Ramos (cell line): ENCODE measurements around the gene BLOC1S1.

Experiments used
- in situ Hi-C: fragments of 300-500 bp; cut with MboI; formaldehyde crosslinking; loops from one replicate; pipeline ENCODE4 v1.14.3; 2022; ENCODE audit warnings: low sequenced_read_pairs; ENCODE audit not compliant: unreplicated experiment

BLOC1S1 gene

DNA sequence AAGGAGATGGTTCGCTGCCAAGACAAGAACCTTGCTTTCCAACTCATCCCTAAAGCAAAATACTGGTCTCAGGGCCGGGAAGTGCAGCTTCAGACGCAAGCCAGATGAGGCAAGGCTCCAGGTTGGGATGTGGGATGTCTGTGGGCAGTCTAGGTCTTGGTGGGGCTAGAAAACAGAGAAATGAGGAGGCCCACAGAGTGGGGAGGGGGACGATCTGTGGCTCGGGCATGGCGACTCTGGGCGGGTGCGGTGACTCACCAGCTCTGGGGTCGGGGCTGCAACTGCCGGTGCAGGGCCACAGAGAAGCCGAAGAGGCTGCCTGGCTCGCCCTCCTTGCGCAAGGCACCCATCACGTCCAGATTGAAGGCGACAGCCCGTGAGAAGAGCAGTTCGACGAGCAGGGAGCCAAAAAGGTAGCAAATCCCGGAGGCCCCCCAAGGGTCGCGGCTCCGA, 8.6 kb upstream of the BLOC1S1 start:
- in situ Hi-C loops, result no loop called here

- in situ Hi-C loops, result no loop called here
These were observed 7.8 kb upstream of the BLOC1S1 start, which contains the start of gene ITGA7 for GRCh38 chr12:55707841-55708694. ITGA7 (minus strand) TSS chr12:55707904; CDS start chr12:55707682, 222 bp downstream.

GRCh38 chr12:55708695-55709233, 7.1 kb upstream of the BLOC1S1 start:
- in situ Hi-C loops, result no loop called here

GRCh38 chr12:55711786-55712553, 3.9 kb upstream of the BLOC1S1 start:
- in situ Hi-C loops, result no loop called here

GRCh38 chr12:55712700-55713415, 3.0 kb upstream of the BLOC1S1 start:
- in situ Hi-C loops, result no loop called here

- in situ Hi-C loops, result no loop called here
These were observed 2.1 kb upstream of the BLOC1S1 start for GRCh38 chr12:55713721-55714120.

DNA sequence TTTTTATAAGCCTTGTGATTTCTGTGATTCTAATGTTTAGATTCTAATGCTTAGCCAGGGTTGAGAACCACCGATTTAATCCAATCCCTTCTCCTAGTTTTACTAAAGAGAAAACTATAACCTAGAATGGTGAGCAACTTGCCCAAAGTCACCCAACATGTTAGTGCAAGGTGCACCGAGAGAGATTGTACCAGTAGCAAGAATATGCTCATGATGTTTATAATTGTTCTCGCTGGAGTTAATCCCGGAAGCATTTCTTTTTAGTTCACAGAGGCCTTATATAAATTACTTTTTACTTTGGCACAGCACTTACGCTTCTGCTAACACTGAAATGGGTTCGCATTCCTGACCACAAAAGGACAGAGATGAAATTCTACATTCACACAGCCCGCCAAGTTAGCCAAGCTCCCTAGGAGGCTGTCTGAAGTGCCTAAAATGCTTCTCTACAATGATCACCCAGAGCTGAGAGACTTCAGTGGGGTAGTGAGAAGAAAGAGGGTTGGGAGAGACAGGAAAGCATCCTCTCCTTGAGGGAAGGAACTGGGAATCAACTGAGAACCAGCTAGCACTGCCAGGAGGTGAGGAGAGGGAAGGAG, 579 bp upstream of the BLOC1S1 start:
- in situ Hi-C loops, result no loop called here

GRCh38 chr12:55716582-55716957, 724 bp downstream of the BLOC1S1 start:
- in situ Hi-C loops, result no loop called here

- in situ Hi-C loops, result no loop called here
These were observed 1.5 kb downstream of the BLOC1S1 start for GRCh38 chr12:55717011-55718007.

GRCh38 chr12:55718015-55718414, 2.2 kb downstream of the BLOC1S1 start:
- in situ Hi-C loops, result no loop called here

GRCh38 chr12:55718624-55719275, 2.9 kb downstream of the BLOC1S1 start:
- in situ Hi-C loops, result no loop called here

GRCh38 chr12:55719371-55719770, 3.5 kb downstream of the BLOC1S1 start:
- in situ Hi-C loops, result no loop called here

- in situ Hi-C loops, result loop anchor here (5.0 kb wide), 1 partner anchor 63 kb away; no protein-coding TSS in a partner anchor
These were observed 4.3 kb downstream of the BLOC1S1 start, which contains the start of gene RDH5 for GRCh38 chr12:55720071-55720564. RDH5 (plus strand) TSS chr12:55720393; CDS start chr12:55721185, 792 bp downstream.

DNA sequence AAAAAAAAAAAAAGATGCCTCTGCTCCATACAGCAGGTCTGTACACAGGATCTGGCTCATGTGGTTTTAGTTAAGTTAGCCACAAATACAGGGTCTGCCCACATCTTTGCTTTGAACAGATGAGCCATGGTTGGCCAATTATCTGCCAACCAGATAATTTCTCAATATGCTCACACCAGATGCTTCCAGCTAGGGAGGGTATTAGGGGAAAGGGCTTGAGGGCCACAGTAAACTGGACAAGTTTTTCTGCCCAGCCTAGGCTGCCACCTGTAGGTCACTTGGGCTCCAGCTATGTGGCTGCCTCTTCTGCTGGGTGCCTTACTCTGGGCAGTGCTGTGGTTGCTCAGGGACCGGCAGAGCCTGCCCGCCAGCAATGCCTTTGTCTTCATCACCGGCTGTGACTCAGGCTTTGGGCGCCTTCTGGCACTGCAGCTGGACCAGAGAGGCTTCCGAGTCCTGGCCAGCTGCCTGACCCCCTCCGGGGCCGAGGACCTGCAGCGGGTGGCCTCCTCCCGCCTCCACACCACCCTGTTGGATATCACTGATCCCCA, 5.1 kb downstream of the BLOC1S1 start:
- in situ Hi-C loops, result loop anchor here (5.0 kb wide), 1 partner anchor 64 kb away; no protein-coding TSS in a partner anchor

GRCh38 chr12:55721601-55722213, 5.9 kb downstream of the BLOC1S1 start:
- in situ Hi-C loops, result loop anchor here (5.0 kb wide), 1 partner anchor 64 kb away; no protein-coding TSS in a partner anchor

DNA sequence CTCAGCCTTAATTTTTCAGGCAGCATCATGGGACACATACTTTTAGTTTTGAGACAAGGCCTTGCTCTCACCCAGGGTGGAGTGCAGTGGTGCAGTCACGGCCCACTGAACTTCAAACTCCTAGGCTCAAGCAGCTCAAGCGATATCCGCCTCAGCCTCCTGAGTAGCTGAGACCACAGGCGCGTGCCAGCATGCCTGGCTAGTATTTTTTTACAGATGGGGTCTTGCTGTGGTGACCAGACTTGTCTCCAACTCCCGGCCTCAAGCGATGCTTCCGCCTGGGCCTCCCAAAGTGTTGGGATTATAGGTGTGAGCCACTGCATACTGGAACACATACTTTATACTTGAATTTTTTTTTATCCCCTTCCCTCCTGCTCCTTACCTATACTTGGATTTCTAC, 7.1 kb downstream of the BLOC1S1 start:
- in situ Hi-C loops, result loop anchor here (5.0 kb wide), 1 partner anchor 66 kb away; no protein-coding TSS in a partner anchor
